NCI-H226 (cell line): ENCODE results near the gene STXBP6.

Experiments used
- DNase-seq: peaks from one replicate; pipeline ENCODE4 v3.0.0-alpha.2; 2015

Gene STXBP6

DNA sequence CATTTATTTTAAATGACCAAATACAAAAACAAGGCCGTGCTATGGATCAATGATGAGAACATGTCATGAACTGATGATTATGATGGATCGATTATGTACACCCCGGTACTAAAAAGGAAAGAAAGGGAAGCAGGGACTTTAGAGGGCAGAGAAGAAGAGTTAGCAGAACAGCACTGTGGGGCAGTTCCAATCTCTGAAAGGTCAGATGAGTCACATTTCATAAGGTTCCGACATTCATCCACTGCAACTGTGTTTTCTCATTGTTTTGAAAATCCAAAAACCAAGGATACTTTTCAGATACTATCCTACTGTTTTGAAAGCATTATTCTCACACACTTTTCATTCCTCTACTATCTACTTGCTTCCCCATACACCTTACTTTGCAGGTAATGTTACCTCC is 169.3 kb downstream of the STXBP6 start:
- no peak for DNase-seq

GRCh38 chr14:24879661-24880386 is 170.1 kb downstream of the STXBP6 start:
- no peak for DNase-seq

GRCh38 chr14:24876996-24877395 is 173.0 kb downstream of the STXBP6 start:
- no peak for DNase-seq

- no peak for DNase-seq
Measured at GRCh38 chr14:24875991-24876878, 173.7 kb downstream of the STXBP6 start.

- DNase-seq = no peak
Measured at GRCh38 chr14:24875203-24875838, 174.6 kb downstream of the STXBP6 start.

DNA sequence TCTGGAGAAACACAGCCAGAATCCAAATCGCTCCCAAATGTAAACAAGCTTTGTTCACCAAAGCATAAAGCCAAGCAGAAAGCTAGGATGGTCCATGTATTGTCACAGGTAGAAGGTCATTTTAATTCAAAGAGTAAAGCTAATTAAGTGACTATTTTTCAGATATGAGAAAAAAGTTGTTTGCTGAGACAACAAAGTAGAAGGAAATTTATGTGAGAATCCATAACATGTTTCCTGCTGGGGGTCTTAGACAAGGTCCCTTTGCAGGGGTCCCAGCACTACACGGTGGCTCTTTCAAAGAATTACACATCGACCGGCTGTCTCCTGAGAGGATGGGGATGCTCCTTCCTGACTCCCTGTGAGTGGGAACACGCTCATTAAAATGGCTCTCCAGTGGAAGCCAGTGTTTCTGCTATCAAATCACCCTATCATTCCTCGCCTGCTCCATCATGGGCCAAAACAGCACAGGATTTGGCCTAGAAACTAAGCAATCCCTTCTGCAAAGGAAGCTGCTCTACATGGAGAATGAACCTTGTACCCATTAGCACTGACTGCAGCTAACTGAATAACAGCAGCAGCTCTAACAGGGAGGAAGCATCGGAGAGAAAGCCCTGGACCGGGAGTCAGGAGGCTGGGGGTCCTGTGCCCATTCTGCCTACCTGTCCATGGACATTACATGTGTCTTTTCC is 175.3 kb downstream of the STXBP6 start:
- no peak for DNase-seq

DNA sequence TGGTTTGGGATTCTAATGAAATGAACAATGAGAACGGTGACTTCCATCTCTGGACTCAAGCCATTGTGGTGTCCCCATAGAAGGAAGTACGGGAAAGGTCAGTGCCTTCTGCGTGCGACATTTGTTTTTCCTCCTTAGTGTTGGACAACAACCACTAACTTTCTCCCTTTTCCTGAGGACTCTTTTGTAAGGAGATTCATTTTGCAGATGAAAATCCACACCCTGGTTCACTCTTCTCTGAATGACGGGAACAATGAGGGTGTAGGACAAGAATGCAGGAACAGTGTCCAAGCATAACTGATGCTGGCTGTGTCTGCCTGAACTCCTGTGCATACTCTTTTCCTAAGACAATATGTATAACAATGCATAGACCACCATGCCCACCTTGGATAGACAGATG is 176.4 kb downstream of the STXBP6 start:
- no peak for DNase-seq

DNA sequence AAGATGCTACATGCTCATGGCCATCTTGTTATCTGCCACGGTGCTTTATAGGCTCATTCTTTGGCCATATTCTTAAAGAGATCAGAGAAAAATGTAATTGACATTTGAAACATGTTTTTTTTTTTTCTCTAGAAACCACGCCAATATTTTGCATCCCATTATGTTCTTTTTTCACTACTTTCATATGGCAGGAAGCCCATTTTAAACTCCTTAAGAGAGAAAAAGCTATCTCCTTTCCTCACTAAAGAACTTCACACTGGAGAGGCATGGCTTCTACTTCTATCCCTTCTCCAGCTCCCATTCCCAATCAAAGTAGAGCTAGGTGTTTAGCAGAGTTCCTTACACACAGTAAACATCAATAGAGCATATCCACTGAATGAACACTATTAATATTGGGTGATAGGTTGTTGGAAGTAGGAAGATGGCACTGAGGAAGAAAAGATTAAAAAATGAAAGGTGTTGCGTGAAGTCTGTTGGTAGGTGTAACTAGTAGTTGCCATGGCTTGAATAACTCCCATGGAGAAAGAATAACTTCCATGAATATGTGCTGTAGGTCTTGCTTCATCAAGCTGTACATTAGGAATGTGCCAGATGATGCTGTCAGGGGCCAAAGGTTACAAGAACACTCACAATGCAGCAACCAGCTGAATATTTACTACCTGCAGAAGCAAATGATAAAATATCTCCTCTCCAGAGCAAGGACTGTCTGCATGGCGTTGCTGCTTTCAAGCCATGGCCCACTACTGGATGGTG is 178.8 kb downstream of the STXBP6 start:
- DNase-seq = peak; percentile 43

- no peak for DNase-seq
Measured at GRCh38 chr14:24868389-24868788, 181.6 kb downstream of the STXBP6 start.

- DNase-seq = no peak
Measured at GRCh38 chr14:24866067-24866639, 183.8 kb downstream of the STXBP6 start.

DNA sequence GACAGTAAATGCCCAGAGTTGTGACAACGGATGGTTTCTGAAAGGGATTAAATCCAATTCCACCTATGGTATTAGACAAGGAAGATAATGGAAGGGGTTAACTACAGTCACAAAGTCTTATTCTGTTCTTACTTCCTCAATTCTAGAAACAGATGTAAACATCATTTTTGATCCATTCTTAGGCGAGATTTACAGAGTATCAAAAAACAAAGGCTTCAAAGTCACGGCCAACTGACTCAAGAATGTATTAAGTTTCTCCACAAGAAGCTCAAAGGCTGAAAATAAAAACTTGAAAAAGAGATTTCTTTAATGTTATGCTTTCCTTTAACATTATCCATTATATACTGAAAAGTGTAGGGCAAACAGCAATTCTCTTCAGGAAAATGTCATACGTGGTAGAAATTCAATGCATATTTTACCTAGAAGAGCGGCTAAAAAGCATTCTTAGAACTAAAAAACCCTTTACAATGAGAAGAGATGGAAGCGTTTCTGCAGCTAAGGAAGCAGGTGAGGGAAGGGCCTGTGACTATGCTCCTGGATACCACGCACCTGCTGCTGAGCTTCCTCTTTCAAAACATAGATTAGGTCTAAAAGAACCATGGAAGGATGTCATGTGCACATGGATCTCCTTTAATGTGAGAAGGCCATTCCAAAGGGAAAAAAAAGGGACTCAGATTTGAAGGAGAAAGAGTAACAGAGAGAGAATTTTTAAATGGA is 185.8 kb downstream of the STXBP6 start:
- DNase-seq = no peak

DNA sequence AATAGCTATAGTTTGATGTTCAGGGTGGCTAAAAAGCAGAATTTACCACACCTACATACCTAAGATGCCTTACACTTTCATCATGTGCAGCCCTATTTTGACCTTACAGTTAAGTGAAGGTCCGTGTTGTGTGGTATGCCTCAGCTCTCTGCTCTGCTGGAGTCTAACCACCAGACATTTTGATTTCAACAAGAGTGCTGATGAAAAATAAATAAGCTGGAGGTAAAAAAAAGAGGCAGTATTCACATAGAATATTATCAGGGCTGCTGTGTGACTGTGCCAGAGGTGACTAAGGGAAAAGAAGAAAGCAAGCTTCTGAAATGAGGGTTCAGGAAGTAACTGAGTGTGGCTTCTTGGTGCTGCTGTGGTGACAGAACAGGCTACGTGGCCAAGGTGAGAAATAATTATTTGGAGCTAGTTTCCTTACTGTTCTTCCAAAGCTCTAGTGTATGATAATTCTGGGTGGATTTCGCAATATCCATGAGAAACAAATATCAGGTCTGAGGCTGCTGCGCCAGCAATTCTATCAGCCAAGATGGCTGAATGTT is 188.8 kb downstream of the STXBP6 start:
- DNase-seq = peak; percentile 85

DNA sequence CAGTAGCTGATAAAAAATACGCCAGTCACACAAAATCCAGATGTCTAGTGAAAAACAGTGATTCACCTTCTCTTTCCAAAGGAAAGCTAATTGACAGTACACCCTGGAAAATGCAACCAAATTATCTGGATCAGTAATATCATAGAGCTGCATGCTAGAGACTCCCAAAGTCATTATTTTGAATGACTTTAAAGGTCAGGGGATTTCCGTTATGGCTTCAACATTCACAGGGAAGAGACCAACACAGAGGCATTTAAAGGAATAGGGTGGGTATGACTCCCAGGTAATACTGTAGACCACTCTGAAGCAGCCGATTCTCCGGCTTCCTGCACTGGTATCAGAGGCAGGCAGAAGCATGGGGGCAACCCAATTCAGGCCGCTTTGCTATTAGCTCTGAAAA is 190.4 kb downstream of the STXBP6 start:
- DNase-seq = no peak

- DNase-seq = no peak
Measured at GRCh38 chr14:24858684-24859083, 191.3 kb downstream of the STXBP6 start.

DNA sequence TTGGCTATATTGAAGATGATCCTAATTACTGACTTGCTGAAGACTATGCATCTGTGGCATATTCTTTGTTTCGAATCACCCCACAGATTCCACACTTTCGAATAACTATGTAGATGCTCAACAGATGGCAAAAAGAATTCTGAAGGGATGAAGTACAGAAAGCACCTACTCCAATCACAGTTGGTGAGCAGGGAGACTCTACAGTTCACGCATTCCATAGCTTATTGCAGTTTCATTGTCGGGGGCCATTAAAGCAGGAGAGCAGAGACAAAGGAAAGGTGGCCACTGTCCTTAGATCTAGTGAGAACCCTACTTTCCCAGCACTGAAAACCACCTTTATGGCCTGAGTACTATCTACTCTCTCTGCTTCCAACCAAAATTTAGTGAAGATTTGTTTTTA is 191.9 kb downstream of the STXBP6 start:
- DNase-seq = no peak

DNA sequence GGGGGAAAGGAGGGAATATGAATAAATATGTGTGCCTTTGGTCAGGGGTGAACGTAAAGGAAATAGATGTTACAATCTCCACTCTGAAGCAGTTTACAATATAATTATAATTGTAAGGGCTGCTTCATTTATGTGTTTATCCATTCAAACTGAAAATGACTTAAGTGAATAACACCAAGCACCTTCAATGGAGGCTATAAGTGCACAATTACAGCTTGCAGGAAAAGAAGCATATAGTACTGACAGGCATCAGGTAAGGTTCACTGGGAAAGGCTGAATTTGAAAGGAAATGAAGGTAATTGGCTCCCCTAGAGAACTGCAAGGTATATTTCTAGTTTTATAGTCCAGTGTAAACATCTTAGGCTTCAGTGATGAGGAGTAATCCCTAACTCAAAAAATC is 192.7 kb downstream of the STXBP6 start:
- no peak for DNase-seq

GRCh38 chr14:24853446-24853845 is 196.5 kb downstream of the STXBP6 start:
- DNase-seq = no peak

DNA sequence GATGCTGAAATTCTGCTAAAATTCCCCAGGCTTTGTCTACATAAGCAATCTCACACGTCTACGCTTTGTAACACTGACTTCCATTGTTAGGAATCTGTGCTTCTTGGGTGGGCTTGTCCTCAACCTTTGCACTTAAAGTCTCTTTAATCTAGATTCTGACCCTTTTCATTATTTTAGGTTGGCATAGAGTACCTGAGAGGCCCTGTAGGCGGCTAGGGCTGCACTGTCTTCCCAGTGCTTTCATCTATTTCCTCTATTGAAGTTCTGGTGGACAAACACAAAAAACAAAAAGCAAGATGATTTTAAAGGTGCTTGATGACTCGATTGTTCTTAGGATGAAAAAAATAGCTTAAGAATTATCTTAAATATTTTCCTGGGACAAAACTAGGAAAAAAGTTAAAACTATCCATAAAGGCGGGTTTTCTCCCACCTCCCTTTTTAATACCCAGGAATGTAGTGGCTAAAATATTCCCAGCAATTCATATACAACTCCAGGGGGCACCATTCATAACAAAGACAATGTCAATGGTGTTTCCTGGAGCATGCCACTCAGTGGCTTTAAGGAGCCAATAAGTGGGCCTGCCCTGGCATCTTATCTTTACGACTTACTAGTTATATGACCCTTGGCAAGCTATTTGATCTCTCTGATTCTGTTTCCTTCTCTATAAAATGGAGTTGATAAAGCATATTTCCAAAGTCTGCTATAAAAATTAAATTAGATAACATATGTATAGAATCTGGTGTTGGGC is 197.5 kb downstream of the STXBP6 start:
- DNase-seq = no peak

DNA sequence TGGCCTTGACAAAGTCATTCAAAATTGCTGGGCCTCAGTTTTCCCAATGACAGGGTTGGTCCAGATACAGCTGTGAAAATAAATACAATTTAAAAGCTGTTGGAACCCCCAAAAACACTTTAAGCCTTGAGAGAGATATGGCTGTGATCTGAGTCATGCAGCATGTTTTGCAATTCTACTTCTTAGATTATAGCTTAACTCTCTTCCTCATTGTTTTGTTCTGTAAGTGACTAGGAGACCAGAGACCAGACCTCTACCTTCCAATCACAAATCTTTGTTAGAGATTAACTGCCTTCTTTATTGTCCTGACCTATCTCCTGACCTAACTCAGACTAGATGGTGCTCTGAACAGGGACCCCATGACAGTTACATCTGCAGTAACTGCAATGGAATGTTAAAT is 198.1 kb downstream of the STXBP6 start:
- peak; percentile 38 for DNase-seq

GRCh38 chr14:24851406-24851805 is 198.5 kb downstream of the STXBP6 start:
- DNase-seq = no peak
